Embryonic facial prominence (tissue), 1 donor: ENCODE measurements around the gene PLCD4.

Experiments used
- DNase-seq: peaks from one replicate; pipeline ENCODE4 v3.0.0-alpha.2; 2016; ENCODE audit errors: extremely low spot score

PLCD4 gene

DNA sequence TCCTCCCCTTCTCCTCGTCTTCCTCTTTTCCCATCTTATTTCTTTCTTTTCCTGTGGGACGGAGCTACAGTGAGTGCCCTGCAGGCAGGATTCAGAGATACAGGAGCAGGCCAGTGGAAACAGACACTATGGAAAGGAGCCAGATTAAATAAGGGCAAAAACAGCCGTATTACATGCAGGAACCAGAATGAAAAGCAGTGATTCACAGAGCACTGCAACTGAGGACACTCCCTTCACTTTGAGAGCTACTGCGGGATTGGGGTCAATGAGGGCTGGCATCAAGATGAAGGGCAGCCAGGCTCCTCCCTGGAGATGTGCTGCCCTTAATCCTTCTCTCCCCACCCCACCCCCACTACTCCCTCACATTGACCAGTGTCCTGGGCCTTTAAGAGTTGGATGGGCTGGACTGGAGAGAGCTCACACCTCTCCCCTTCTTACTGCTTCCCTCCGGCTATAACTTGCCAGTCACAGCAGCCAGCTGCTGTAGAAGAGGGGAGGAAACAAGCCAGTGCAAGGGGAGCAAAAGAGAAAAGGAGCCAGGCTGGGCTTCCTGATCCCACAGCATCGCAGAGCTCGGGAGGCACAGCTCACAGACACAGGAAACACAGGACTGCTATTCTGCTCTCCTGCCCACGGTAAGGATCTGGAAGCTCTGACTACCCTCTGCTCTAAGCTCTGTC lies at the start of gene PLCD4:
Gene PLCD4 (plus strand): TSS at position 464 of the 680 bp plus-strand sequence. CDS start 7,841 bp downstream, outside the sequence.
- DNase-seq, result no peak

DNA sequence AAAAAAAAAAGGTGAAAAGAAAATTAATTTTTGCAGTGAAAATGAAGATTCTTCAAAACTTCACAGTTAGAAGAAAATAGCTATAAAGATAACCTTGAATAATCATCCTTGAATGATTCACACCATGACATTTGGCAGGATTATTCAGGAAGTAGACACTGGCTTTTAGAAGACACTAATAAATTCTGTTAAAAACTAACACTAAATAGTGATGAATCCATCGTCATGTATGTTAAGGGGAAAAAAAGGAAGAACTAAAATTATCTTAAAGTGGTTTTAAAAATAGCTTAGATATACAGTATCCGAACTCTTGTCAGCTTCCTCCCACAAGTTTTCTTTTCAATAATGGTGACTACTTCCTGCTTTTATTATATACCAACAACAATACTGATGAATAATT lies 49.8 kb upstream of the PLCD4 start:
- DNase-seq, result no peak

DNA sequence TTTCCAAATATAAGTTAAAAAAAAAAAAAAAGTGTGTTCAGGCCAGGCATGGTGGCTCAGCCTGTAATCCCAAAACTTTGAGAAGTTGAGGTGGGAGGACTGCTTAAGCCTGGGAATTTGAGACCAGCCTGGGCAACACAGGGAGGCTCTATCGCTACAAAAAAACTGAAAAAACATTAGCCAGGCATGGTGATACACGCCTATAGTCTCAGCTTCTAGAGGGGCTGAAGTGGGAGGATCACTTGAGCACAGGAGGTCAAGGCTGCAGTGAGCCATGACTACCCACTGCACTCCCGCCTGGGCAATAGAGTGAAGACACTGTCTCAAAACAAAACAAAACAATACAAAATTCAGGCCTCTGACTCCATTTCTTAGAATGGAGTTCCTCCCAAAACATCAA lies 48.7 kb upstream of the PLCD4 start:
- DNase-seq, result no peak

DNA sequence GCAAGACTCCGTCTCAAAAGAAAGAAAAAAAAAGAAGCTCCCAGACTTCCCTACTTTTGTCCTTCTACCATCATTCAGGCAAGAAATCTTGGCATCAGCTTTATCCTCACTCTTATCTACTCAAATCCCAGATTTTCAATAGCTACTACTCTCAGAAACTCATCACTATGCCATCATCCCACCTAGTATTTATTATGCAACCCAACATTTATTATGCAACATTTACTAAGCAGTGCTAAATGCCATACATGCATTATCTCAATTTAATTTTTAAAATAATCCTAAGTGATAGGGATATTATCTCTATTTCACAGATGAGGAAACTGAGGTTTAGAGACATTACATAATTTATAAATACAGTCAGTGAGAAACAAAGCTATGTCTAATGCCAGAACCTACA lies 43.6 kb upstream of the PLCD4 start:
- DNase-seq, result no peak

DNA sequence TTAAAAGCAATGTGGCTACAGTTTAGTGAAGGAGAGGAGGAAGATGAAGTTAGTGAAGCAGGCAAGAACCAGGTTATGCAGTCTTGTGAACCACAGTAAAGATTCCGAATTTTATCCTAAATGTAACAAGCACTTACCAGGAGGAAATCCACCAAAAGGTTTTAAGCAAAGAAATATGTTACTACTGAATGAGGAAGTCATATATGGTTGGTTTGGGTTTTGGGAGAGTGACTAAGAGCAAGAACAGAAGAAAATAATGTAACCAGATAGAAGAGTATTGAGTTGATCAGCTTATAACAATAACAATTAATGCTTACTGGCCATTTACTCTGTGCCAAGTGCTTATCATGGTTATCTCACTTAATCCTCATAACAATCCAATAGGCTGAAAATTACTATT lies 41.4 kb upstream of the PLCD4 start:
- DNase-seq, result no peak

DNA sequence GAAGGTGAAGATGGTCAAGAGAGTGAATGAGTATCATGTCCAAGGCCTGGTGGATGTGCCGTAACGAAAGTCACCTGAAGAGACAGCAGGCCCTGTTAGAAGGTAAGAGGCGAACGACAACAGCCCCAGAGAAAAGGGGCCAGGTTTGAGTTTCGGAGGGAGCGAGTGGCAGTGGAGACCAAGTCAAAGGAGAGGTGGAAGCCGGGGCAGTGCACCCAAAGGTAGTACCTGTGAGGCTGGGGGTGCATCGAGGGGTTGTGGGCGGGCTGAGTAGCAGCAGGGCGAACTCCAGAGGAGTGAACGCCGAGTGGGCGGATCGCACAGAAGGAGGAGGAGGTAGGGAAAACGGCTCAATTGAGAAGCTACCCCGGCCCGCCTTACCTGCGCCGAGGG lies 39.9 kb upstream of the PLCD4 start:
- DNase-seq, result no peak

DNA sequence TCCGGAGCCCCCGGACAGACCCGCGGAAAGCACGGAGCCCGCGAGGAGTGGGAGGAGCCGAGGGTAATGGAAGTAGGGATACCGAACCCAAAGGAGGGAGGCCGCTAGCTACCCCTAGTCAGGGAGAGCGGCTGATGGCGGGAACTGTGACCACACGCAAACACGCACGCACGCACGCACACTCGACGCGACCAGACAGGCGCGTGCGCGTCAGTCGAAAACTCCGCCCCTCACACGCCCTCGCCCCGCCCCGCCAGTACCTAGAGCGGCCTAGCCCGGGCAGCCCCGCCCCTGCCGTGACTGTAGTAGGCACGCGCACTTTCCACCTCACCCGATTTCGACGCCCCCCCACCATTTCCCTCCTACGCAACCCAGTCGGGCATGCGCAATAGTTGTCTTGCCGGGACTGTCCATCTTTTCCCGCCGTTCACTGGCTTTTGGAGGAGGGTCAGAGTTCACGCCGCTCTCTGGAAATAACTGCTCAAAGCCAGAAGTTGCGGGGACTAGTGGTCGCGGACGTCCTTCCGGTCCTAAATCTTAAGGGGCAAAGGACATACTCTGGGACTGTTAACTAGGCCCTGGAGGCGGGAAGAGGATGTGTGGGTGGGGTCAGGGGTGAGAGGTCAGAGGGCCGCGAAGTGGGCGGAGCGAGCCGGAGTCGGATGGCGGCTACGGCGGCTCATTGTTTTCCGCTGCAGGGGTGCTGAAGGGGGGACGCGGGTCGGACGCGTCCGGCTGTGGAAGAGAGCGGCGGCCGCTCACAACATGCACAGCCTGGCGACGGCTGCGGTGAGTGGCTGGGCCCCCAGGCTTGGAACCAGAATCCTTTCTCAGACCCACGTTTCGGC lies 39.3 kb upstream of the PLCD4 start, which contains the start of the genes CNOT9 and USP37:
Gene CNOT9 (plus strand): TSS at position 650 of the 848 bp plus-strand sequence. CDS start 116 bp downstream, at position 766.
Gene USP37 (minus strand): TSS at position 162 of the 848 bp plus-strand sequence. CDS start 9,698 bp downstream, outside the sequence.
- DNase-seq, result peak; percentile 99

DNA sequence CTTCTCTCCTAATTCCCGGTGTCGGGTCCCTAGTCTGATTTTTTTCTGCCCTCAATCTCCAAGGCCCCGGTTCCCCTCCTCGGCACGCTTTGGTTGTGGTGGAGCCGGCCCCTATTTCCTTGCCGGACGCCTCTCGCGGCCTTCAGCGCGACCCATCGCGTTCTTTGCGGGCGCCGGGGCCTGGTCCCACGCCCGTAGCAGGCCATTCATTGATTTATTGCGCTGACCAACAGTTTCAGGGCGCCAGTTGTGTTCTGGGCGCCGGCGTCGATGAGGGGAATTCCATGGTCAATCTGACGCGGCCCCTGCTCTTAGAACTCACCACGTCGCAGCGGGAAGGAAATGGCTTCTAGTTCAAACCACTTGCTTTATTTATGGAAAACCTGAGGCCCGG lies 38.7 kb upstream of the PLCD4 start:
- no peak for DNase-seq

DNA sequence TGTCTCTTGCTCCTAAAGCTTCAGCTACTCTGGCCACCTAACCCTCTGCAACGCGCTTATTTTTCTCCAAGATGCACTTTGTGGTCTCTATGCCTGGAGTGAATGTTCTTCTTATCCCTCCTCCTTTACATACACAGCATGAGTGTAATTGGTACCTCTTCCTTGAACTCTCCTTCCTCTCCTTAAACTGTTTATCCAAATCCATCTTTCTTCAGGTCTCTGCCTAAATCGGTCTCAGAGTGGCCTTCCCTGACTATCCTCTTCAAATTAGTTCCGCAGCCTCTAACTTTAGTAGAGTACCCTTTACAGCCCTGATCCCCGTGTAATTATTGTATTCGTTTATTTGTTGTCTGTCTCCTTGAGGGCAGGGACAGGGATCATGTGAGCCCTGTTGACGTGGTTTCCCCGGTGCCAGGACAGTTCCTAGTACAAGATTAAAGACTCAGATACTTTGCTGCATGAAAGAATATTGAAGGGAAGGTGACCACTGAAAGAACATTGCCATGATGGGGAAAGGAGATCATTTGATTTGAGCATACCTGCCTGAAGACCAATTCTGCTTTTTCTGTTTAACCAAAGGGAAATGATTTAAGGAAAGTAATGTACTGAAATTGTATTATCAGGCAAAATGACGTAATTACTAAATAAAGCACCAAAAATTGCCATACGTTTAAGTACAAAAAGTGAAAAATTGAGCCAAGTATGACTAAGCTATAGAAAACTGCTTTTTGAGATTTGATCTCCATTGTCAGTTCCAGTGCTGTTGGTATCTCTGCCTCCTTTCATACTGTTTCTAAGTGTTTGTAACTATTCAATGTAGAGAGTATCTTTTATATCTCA lies 37.8 kb upstream of the PLCD4 start:
- no peak for DNase-seq

DNA sequence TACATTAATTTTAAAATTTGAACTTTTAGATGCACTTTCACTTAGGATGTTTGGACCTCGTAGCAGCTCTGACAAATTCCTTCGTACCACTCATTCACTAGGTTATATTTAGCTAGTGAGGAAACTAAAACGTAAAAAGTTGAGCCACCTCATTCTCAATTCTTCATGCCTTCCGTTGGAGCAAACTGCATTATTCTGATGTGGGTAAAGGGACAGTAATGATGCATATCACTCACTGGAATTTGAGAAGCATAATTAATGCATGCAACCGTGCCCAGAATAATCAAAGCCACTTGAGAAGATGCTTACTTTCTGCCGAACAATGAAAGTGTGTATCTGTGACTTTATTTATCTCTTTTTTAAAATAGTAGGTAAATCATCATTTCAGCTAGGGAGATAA lies 36.8 kb upstream of the PLCD4 start:
- DNase-seq, result no peak

DNA sequence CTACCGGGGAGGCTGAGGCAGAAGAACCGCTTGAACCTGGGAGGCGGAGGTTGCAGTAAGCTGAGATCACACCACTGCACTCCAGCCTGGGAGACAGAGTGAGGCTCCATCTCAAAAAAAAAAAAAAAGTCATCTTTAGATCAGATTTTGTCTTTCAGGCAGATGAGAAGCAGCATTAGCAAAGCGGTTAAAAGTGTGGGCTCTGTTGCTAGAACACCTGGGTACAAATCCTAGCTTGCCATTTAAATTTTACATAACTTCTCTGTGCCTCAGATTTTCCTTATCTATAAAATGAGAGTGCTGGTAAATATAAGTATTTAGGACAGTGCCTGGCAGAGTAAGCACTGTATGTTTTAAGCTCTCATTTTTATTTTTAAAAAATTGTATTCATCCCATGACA lies 30.8 kb upstream of the PLCD4 start:
- no peak for DNase-seq

DNA sequence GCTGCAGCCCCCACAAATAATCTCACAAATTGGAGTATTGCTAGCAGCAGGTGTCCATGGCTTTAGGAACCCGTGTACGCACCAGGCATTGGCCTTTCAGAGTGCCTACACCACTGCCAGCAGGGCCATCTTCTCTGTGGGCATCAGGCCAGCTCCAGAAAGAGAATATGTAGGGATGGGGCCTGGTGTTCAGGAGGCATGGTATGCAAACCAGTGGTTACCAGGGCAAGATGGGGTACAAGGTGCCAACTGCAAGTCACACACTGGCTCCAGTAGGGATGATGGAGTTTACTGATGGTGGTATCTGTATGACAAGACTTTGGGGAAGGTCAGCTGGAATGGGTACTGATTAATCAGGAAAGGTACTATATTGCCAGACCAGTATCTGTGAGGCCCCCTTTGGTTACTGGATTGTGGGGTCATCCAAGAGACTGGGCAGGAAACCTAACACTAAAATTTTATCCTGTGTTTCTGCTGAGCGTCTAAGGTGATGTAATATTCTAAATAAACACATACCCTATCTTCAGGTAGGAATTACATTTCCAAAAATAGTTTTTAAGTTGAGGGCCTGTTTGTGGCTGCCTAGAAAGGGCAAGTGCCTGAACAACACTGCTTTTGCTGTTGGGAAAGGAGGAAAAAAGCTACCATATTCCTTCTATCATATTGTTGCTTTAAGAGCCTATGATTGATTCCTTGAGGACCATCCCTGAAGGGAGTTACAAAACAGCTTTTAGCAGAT lies 30.0 kb upstream of the PLCD4 start:
- DNase-seq, result no peak

DNA sequence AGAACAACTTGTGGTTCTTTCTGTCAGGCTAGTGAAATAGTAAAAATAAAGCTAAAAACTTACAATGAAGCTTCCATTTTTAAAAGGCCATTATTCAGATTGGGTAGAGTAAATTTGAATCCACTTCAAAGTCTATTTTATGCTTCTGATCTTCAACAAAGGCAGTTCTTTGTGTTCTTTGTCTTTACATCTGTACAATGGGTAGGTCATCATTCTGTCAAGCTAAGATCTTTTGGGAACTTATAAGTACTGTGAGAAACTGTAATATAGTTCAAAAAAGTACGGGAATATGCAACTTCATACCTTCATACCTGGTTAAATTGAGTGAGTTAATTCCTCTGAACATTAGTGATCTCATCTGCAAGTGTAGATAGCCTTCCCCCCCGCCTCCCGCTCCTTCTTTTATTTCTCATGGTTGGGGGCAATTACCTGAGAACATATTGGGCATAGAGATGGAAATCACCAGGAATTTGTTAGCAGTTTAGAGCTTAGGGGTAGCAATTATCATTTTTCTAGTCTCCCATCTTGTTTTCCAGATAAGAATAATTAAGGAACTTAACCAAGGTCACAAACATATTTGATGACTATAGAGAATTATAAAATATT lies 29.3 kb upstream of the PLCD4 start:
- DNase-seq, result no peak

DNA sequence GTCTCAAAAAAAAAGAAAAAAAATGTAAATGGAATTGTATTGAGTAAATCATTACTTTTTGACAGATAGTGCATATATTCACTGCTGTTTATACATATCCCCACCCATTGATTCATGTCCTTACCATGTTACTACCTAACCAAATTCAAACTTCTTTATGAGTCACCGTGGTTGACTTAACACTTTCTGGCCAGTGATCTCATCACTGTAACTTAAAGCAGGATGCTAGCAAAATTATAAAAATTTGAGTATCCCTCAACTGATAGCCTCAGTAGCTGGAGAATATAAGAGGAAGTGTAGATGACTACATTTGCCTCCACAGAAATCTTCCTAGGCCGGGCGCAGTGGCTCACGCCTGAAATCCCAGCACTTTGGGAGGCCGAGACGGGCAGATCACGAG lies 25.6 kb upstream of the PLCD4 start:
- DNase-seq, result no peak

DNA sequence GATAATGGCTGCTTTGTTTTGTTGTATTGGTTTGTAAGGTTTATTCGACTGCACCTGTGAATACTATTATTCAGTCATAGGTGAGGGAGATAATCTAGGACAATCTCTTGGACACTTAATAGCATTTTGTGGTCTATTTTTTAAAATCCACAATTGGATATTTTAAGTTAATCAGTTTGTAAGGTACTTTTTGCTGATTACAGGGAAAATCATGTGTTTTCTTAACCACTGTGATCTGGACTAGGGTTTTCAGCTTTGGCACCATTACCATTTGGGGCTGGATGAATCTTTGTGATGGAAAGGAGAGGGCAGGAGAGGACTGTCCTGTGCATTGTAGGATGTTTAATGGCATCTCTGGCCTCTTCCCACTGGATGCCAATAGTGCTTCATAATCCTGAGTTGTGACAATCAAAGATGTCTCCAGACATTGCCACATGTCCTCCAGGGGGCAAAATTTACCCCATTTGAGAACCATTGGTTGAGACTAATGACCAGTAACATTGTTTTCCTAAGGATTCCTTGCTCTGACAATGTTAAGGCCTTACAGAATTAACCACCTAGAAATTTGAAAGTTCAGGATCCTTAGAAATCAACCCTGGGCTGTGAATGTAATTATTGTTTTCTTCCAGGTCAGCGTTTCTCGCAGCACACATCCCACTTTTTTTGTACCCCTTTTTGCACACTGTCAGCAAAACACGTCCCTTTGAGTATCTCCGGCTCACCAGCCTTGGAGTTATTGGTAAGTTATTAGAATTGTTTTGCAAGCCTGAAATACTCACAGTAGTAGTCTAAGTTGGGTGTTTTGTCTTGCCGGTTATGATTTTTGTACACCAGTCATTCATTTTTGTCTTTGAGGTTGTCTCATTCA lies 23.5 kb upstream of the PLCD4 start:
- no peak for DNase-seq

DNA sequence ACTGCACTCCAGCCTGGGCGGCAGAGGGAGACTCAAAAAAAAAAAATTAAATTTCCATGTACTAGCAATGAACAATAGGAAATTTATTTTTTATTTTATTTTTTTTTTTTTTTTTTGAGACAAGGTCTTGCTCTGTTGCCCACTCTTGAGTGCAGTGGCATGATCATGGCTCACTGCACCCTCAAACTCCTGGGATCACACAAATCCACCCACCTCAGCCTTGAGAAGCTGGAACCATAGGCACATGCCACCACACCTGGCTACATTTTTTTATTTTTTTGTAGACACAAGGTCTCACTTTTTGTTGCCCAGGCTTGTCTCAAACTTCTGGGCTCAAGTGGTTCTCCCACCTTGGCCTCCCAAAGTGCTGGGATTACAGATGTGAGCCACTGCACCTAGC lies 22.2 kb upstream of the PLCD4 start:
- no peak for DNase-seq

DNA sequence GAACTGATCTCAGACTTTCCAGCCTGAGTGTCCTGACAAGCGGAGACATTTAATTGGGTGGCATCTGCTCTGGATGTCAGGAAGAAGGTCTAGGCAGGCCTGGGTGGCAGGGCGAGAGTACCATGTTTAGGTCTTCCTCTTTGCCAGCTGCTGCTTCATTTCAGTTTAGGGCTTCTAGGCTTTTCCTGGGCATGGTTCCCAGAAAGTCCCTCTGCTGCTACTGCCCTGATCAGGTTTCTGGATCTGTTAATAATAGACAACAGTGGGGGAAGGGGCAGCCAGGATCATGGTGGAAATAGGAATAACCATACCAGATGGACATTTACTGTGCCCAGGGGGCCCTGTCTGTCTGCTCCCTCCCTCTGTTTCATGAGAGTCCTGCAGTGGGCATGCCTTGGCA lies 2.3 kb upstream of the PLCD4 start:
- DNase-seq, result peak; percentile 22

DNA sequence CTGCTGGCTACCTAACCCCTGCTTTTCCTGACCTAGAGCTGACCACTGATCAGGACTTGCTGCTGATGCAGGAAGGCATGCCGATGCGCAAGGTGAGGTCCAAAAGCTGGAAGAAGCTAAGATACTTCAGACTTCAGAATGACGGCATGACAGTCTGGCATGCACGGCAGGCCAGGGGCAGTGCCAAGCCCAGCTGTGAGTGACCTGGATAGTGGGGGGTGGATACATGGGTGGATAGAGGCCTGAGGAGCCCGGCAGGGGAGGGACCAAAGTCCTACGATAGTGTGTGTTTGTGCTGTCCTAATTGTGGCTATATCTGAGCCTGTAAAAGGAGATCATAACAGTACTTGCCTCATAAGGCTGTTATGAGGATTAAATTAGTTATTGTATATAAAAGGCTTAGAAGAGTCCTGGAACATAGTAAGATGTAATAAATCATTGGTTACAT lies 8.2 kb downstream of the PLCD4 start:
- no peak for DNase-seq

DNA sequence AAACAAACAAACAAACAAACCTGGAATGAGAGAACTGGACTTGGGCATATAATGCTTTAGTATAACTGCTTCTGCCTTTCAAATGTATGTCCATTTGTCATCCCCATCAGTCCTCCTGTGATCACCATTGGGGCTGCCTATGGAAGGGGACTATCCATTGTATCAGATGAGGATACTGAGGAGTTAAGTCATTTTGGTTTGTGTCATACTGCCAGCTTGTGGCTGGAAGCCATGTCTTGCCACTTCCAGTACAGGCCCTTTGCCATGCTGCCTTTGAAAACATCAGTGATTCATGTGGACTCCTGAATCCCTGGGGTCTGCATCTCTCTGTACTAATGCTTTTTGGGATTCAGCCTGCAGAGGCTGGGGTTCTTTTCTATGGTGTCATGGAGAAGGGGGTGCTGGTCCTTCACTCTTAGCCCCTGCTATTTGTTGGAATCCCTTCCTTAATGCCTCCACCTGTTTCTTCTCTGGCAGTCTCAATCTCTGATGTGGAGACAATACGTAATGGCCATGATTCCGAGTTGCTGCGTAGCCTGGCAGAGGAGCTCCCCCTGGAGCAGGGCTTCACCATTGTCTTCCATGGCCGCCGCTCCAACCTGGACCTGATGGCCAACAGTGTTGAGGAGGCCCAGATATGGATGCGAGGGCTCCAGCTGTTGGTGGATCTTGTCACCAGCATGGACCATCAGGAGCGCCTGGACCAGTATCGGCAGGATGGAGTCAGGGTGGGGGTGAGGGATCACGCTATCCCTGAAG lies 10.6 kb downstream of the PLCD4 start:
- no peak for DNase-seq
